HG03378 (cell line): ENCODE results near the gene ZNF222.
A peak's percentile ranks its signal among the peaks of the same experiment; 100 is the strongest.

Experiments used
- ATAC-seq: cut with Tn5 transposase; IDR thresholded peaks from one replicate; pipeline ENCODE4 v1.9.1; 2021; ENCODE audit warnings: mild to moderate bottlenecking, moderate library complexity; ENCODE audit not compliant: unreplicated experiment

ZNF222 gene

GRCh38 chr19:44051650-44052402, 26.6 kb downstream of the ZNF222 start, which contains the start of gene ZNF223:
Gene ZNF223, plus strand, starts transcription at chr19:44052036. Its CDS starts 3,141 bp downstream, at chr19:44055177.
- ATAC-seq, result peak; percentile 56

- ATAC-seq, result no peak
Measured at GRCh38 chr19:44055870-44056269, 30.7 kb downstream of the ZNF222 start.

- no peak for ATAC-seq
Measured at GRCh38 chr19:44059229-44059628, 34.0 kb downstream of the ZNF222 start.

- ATAC-seq, result no peak
Measured at GRCh38 chr19:44061038-44061437, 35.9 kb downstream of the ZNF222 start.

GRCh38 chr19:44066305-44066704, 41.1 kb downstream of the ZNF222 start:
- no peak for ATAC-seq

GRCh38 chr19:44069415-44069814, 44.2 kb downstream of the ZNF222 start:
- no peak for ATAC-seq

GRCh38 chr19:44071824-44072542, 46.8 kb downstream of the ZNF222 start, which contains the start of gene ZNF284:
Gene ZNF284, plus strand, starts transcription at chr19:44072159. Its CDS starts 4,231 bp downstream, at chr19:44076390.
- ATAC-seq, result peak; percentile 87

- ATAC-seq, result no peak
Measured at GRCh38 chr19:44072543-44073401, 47.6 kb downstream of the ZNF222 start.

- no peak for ATAC-seq
Measured at GRCh38 chr19:44076325-44076724, 51.1 kb downstream of the ZNF222 start.
